GM12872 (cell line): ENCODE results near the gene SLIT1.
A peak's percentile ranks its signal among the peaks of the same experiment; 100 is the strongest.

ENCODE experiments used
- CTCF ChIP-seq: IDR thresholded peaks from 3 replicates; pipeline ENCODE4 v1.5.1; 2011; ENCODE audit warnings: low read depth, mild to moderate bottlenecking, low read length, moderate library complexity; ENCODE audit not compliant: insufficient read depth

Gene SLIT1

DNA sequence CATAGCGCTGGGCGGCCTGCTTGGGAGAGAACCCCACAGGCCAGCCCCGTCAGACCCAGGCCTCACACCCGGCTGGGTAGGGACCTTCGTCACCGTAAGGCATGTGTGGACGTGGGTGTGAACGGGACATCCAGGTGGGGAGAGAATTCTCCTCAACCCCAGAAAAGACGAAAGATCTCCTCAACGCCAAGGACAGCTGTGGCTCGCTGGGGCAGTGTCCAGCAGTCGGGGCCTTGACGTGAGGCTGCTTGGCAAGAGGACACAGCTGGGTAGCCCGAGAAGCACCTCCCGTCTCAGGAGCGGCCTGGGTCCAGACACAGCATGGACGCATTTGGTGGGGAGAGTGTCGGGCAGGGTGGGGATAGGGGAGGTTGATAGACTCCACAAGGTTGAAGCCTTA, 1.2 kb upstream of the SLIT1 start:
- no peak for TF ChIP-seq CTCF

DNA sequence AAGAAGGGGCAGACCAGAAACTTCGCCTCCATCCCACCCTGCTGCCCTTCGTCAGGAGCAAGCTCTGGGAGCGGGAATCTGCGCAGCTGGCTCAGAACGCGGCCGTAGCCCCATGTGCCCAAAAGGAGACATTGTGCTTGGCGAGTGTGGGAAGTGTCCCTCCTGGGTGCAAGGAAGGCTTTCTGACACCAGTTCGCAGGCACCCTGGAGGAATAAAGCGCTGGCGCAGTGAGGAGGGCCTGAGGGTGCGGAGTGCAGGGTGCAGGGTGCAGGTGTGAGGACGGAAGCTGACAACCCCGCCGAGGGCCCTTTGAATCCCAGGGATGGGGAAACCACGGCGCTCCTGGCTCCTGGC, 811 bp downstream of the SLIT1 start:
- TF ChIP-seq CTCF = no peak

GRCh38 chr10:97183314-97183713, 2.4 kb downstream of the SLIT1 start:
- no peak for TF ChIP-seq CTCF

DNA sequence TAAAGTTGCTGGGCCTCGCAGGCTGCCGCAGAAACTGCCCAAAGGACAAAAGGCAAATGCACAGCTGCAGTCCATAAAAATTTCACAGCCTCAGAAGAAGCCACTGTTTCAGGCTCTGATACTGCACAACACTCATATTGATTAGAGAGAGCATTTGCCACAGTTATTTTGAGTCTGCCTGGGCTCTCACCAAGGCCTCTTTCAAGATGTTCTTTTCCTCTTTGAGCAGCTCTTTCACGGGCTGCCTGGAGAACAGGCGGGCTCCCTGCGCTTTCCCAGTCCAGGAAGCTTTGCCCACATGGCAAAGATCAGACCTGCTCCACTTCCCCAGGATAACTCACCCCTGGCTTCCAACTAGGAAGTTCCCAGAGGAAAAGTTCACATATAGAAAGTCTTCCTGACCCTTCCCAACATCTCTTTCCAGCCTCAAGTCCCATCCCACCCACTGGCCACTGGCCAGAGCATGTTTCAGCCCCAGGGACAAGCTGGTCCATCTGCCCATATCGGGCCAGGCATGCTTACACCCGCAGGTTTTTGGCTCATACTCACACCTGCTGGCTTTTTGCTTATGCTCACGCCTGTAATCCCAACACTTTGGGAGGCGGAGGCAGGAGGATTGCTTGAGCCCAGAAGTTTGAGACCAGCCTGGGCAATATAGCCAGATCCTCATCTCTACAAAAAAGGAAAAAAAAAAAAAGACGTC, 3.3 kb downstream of the SLIT1 start:
- TF ChIP-seq CTCF = no peak

GRCh38 chr10:97180986-97181385, 4.8 kb downstream of the SLIT1 start:
- TF ChIP-seq CTCF = no peak

GRCh38 chr10:97180363-97180755, 5.4 kb downstream of the SLIT1 start:
- no peak for TF ChIP-seq CTCF

DNA sequence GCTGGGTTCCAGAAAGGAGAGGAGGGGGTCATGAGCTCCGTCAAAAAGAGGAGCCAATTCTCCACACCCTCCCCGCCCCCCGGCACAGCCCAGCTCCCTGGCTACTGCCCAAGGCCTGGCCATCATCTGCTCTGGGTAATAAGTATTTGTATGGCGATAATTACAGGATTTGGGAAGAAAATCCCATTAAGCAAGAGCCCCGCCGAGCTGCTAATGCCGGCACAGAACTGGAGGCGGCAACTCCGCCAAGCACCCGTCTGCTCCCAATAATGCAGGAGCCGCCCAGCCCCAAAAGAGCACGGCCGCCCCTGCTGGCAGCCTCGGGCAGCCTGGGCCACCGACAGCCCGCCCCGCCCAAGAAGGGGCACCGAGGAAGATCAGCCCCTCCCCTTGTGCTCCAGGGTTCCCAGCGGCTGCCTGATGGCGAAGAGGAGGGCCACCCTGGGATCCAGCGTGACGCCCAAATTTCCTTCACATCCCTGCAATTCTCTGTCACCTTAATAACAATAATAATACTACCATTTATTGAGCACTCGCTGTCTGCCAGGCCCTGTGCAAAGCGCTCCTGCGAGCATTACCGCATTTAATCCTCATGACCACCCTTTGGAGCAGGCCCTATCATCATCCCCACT, 5.9 kb downstream of the SLIT1 start:
- peak; percentile 33; the same call in 2 of the 3 replicates for TF ChIP-seq CTCF
